ENCODE data around the gene FRMD4A.

DNA sequence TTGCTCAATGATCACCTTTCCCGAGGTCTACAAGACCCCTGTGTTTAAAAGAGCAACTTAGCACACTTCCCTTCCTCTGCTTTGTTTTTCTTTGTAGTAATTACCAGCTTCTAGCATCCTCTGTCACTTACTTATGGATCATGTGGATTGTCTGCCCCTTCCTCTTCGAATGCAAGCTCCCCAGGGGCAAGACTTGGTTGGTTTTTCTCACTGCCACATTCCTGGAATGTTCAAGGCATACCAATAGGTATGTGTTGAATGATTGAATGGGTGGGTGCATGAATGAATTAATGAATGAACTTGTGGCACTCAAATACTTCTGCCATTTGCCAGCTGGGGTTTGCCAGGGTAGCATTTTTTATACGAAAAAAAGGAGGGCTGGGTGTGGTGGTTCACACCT, 450.0 kb downstream of the FRMD4A start:
- no peak for TF ChIP-seq CTCF (IDR thresholded peaks at IDR 0.05; ENCODE audit: insufficient read depth, low read length)
- no peak for TF ChIP-seq POLR2AphosphoS5 (IDR thresholded peaks at IDR 0.05; ENCODE audit: low read depth)
- TF ChIP-seq REST (IDR thresholded peaks at IDR 0.05; ENCODE audit: insufficient replicate concordance, low read depth), result no peak
- TF ChIP-seq GABPA (IDR thresholded peaks at IDR 0.05; ENCODE audit: low read depth), result no peak

All from HL-60 (cell line).